ENCODE data around the gene TWF2.

GRCh38 chr3:52248816-52249547 lies 10.0 kb upstream of the TWF2 start:
- no peak for TF ChIP-seq EZH2 (IDR thresholded peaks at IDR 0.05)
- 0 out of 2 replicates have a peak, but pooled peaks have one; percentile 9 for TF ChIP-seq POLR2AphosphoS5 (IDR thresholded peaks at IDR 0.05; ENCODE audit: borderline replicate concordance, low read depth, low read length)
- no peak for TF ChIP-seq FOXP2 (optimal IDR thresholded peaks at IDR 0.05; ENCODE audit: control extremely low read depth, extremely low read length, insufficient read depth)

All from SK-N-MC (cell line).